Calu3 (cell line): ENCODE data around the gene RBFOX1. TPM values are rescaled to one million over a fixed set of nuclear protein-coding genes. Genes with fewer than 3 reads are reported as not detected.

Experiments
- BruUV-seq: library from RNA; stranded (reverse); fragments of 400-500 nt; replicated peaks from 2 replicates; lab custom pipeline; 2021; lab: Mats Ljungman, UMichigan
- CTCF ChIA-PET: fragments of 300-600 bp; sonication (Branson Sonifier 250); formaldehyde crosslinking; loops from one replicate; lab custom pipeline; 2022; ENCODE audit warnings: antibody characterized with exemption; lab: Charles Lee
- DNase-seq: peaks from one replicate; pipeline ENCODE4 v3.0.0; 2022
- H3K27ac Mint-ChIP-seq: one replicate; pipeline ENCODE4 v1.8.0; 2022; ENCODE audit warnings: mixed read lengths; ENCODE audit not compliant: unreplicated experiment
- H3K27me3 Mint-ChIP-seq: one replicate; pipeline ENCODE4 v1.8.0; 2022; ENCODE audit warnings: mixed read lengths; ENCODE audit not compliant: unreplicated experiment
- H3K36me3 Mint-ChIP-seq: one replicate; pipeline ENCODE4 v1.8.0; 2022; ENCODE audit warnings: mild to moderate bottlenecking, moderate library complexity, mixed read lengths; ENCODE audit not compliant: insufficient read depth, unreplicated experiment
- H3K4me1 Mint-ChIP-seq: one replicate; pipeline ENCODE4 v1.8.0; 2022; ENCODE audit warnings: mild to moderate bottlenecking, low read depth, mixed read lengths; ENCODE audit not compliant: unreplicated experiment
- H3K4me3 Mint-ChIP-seq: one replicate; pipeline ENCODE4 v1.8.0; 2022; ENCODE audit warnings: mild to moderate bottlenecking, low read depth, moderate library complexity, mixed read lengths; ENCODE audit not compliant: unreplicated experiment
- H3K9me3 Mint-ChIP-seq: one replicate; pipeline ENCODE4 v1.8.0; 2022; ENCODE audit warnings: low read depth, mixed read lengths; ENCODE audit not compliant: unreplicated experiment
- intact Hi-C: fragments of 100-400 bp; cut with micrococcal nuclease; formaldehyde crosslinking; loops from one replicate; pipeline ENCODE4 v1.10.0; 2022; ENCODE audit not compliant: unreplicated experiment
- total RNA-seq: library from RNA; stranded (reverse); gene quantifications from 2 replicates; pipeline ENCODE4 v1.2.3, GENCODE V29; 2022
- TF ChIP-seq, protein P1 (sequence below): fragments of 200-600 bp; IDR thresholded peaks from one replicate; pipeline ENCODE4 v1.8.0; 2022; ENCODE audit warnings: antibody characterized with exemption; ENCODE audit not compliant: unreplicated experiment

Gene RBFOX1
- total RNA-seq, 1 experiment from 2014 or later = not detected

DNA sequence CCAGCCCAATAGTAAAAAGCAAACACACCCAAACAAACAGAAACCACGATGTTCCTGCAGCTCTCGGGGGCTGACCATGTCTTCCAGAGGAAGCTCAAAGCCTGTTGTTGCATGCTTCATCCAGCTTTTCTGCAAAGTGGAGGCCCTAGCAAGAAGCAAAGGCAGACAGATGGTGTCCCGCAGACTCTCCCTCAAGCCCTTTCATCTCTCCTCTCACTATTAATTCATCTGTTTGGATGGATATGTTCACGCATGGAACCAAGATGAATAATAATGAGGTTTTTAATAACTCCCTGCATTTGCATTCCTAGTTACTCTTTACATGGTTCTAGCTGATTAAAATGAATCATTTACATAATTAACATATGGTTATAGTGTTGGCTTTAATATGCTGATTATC, 36.6 kb downstream of the RBFOX1 start:
- Mint-ChIP-seq H3K4me3 (no peak overlapping the region), H3K27me3 (no peaks in the 10 kb centered on the region), H3K9me3 (peaks cover 10% of the 10 kb centered on the region), H3K27ac (no peak overlapping the region), H3K4me1 (no peaks in the 10 kb centered on the region), H3K36me3 (no peaks in the 10 kb centered on the region)
- no peak for DNase-seq
- intact Hi-C loops = no loop called here
- no TSS peak for BruUV-seq
- TF ChIP-seq, protein P1, sequence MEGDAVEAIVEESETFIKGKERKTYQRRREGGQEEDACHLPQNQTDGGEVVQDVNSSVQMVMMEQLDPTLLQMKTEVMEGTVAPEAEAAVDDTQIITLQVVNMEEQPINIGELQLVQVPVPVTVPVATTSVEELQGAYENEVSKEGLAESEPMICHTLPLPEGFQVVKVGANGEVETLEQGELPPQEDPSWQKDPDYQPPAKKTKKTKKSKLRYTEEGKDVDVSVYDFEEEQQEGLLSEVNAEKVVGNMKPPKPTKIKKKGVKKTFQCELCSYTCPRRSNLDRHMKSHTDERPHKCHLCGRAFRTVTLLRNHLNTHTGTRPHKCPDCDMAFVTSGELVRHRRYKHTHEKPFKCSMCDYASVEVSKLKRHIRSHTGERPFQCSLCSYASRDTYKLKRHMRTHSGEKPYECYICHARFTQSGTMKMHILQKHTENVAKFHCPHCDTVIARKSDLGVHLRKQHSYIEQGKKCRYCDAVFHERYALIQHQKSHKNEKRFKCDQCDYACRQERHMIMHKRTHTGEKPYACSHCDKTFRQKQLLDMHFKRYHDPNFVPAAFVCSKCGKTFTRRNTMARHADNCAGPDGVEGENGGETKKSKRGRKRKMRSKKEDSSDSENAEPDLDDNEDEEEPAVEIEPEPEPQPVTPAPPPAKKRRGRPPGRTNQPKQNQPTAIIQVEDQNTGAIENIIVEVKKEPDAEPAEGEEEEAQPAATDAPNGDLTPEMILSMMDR = no peak
- CTCF ChIA-PET = no interaction called here

DNA sequence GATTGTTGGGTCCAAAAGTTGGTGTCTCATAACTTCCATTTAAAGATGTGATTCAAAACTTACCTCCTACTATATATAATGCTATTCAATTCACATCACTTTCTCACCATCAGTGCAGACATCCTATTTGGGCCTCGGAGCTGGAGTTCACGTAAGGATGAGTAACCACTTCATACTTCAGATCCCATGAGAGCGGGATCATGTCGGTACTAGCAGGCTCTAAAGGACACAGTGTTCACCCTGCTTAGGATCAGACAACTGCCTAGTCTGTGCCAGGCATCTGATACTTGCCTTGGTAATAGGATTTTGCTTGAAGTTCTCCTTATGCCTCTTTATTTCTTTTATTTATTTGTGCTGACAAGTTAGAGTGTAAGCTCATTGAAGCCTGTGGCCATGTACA, 39.5 kb downstream of the RBFOX1 start:
- no TSS peak for BruUV-seq
- TF ChIP-seq, protein P1 = no peak
- no peaks in the 10 kb centered on the region for H3K27me3 Mint-ChIP-seq

DNA sequence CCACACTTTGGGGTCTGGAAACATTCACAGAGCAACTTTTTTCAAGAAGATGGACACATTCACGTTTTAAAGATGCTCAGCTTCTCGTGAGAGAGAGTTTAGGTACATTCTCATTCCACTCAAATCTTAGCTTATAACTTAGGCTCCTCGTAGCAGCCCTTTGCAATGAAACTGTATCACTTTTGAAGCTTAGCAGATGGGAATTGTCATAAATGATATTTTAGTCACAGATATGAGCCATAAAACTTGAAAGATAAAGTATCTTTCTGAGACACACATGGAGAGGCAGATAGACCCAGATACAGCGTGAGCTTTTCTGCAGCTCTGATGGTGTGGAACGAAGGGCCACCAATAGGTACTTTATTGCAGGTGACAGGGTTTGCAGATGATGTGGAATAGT, 41.1 kb downstream of the RBFOX1 start:
- H3K27ac Mint-ChIP-seq = no peak overlapping the region
- intact Hi-C loops = no loop called here
- H3K4me3 Mint-ChIP-seq = no peak overlapping the region
- no peaks in the 10 kb centered on the region for H3K27me3 Mint-ChIP-seq
- no peaks in the 10 kb centered on the region for H3K4me1 Mint-ChIP-seq
- H3K36me3 Mint-ChIP-seq = no peaks in the 10 kb centered on the region
- no peak for DNase-seq
- TF ChIP-seq, protein P1 = no peak
- CTCF ChIA-PET = no interaction called here
- peaks cover 17% of the 10 kb centered on the region for H3K9me3 Mint-ChIP-seq
- BruUV-seq = no TSS peak

More for the DNA sequence above, 39.5 kb downstream of the RBFOX1 start:
- CTCF ChIA-PET = no interaction called here
- Mint-ChIP-seq H3K27ac (no peak overlapping the region), H3K9me3 (peaks cover 12% of the 10 kb centered on the region), H3K4me1 (no peaks in the 10 kb centered on the region), H3K36me3 (no peaks in the 10 kb centered on the region), H3K4me3 (no peak overlapping the region)
- no peak for DNase-seq
- intact Hi-C loops = no loop called here

DNA sequence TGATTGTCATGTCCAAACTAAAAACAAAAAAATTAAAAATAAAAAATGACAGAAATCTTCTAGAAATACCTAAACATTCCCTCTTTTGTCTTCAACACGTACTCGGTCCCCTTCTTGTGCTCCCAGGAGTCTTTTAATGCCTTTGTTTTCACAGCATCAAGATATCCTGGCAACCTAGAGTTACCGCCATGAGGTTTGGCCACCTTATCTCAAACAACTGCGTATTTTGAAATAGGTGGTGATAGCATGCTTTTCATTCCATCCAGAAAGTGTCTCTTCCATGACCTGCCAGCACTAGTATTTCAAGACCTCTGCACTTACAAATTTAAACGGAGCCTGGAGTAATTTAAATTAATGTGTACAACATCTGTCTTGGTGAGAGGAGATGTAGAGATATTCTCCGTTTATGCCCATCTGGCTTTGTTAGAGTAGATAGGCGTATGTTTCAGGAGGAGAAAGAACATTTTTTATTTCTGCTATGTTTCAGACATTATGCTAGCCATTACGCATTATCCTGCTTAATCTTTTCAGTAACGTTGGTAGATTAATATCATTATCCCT, 42.0 kb downstream of the RBFOX1 start:
- CTCF ChIA-PET = no interaction called here
- H3K27ac Mint-ChIP-seq = no peak overlapping the region
- no TSS peak for BruUV-seq
- H3K9me3 Mint-ChIP-seq = peaks cover 18% of the 10 kb centered on the region
- H3K27me3 Mint-ChIP-seq = no peaks in the 10 kb centered on the region
- no peaks in the 10 kb centered on the region for H3K36me3 Mint-ChIP-seq
- no peak for DNase-seq
- TF ChIP-seq, protein P1 = no peak
- H3K4me3 Mint-ChIP-seq = no peak overlapping the region
- intact Hi-C loops = no loop called here
- H3K4me1 Mint-ChIP-seq = no peaks in the 10 kb centered on the region
